CD4-positive, alpha-beta T cell treated with Interferon alpha-2 for 1 hour (primary cell): ENCODE measurements around the gene DLL3.

Experiments used
- DNase-seq, 2 donors: peaks; one replicate each; pipeline ENCODE4 v3.0.0-alpha.2; 2020 to 2022

Gene DLL3

DNA sequence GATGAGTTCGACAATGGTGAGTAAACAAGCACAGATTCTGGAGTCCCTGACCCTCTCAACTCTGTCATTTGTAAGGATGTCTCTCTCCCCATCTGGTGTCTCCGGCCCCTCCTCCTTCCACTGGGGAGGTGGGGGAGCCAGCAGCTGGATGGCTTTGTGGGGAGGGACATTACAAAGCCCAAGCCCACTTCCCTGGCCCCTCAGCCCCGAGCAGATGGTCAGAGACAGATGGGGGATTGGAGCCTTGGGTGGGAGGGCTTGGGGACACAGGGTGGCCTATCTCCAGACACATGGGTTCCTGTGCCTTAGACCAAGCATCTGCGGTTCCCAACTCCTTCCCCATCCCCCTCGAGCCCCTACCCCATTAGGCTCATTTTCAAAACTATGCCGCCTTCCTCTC lies 15.6 kb upstream of the DLL3 start:
- DNase-seq = no peak

DNA sequence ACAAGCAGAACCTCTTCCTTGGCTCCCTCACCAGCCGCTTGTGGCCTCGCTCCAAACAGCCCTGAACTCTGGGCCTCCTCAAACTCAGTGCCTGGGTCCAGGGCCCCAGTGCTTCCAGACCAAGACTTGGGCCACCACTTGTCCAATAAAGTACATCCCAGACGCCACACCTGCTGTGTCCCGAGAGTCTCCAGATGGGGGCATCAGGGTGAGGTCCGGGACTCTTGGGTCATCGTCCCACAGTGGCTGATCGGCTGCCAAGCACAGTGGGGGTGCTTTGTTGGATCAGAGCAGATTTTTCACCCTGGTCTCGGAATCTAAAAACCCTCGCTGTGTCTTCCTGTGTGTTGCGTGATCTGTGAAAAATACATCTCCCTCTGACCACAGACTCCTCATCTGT lies 9.0 kb upstream of the DLL3 start:
- DNase-seq = no peak

GRCh38 chr19:39492225-39492624 lies 6.5 kb upstream of the DLL3 start:
- DNase-seq = no peak

GRCh38 chr19:39492788-39493187 lies 6.0 kb upstream of the DLL3 start:
- DNase-seq = no peak

GRCh38 chr19:39494661-39495060 lies 4.1 kb upstream of the DLL3 start:
- no peak for DNase-seq

GRCh38 chr19:39496063-39496462 lies 2.7 kb upstream of the DLL3 start:
- DNase-seq = no peak

- DNase-seq = no peak
These were observed 1.1 kb upstream of the DLL3 start for GRCh38 chr19:39497701-39497995.

- peak in 1 of 2 donors; percentile 9 for DNase-seq
These were observed 550 bp upstream of the DLL3 start for GRCh38 chr19:39497996-39498797.

DNA sequence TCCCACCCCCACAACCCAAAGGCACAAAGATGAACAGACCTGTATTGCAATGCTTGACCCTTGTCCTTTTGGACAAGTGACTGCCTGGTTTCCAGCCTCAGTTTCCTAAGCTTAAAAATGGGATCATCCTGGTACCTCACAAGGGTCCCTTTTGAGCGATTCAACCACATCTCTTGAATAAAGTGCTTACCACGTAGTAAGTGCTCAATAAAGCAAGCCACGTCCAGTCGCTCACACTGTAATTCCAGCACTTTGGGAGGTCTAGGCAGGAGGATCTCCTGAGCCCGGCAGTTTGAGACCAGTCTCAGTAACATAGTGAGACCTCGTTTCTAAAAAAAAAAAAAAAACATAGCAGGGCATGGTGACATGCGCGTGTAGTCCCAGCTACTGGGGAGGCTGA lies 1.2 kb downstream of the DLL3 start:
- no peak for DNase-seq

- no peak for DNase-seq
These were observed 1.8 kb downstream of the DLL3 start for GRCh38 chr19:39500543-39500942.

GRCh38 chr19:39501340-39501739 lies 2.6 kb downstream of the DLL3 start:
- no peak for DNase-seq

- DNase-seq = peak; percentile 78 to 85
These were observed 4.1 kb downstream of the DLL3 start for GRCh38 chr19:39502640-39503417.

DNA sequence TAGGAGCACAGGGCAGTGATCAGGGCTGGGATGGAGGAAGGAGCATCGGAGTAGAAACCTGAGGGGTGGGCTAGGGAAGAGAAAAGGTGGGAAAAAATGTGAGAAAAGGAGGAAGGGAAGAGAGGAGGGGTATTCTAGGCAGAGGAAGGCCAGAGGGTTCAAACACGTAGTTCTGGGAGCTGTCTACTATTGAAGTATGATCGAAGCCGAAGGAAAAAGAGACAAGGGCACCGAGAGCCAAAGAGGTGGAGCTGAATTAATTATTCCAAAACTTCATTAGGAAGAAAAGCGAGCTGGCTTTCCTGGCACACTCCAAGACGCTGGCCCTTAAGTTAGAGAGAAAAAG lies 7.8 kb downstream of the DLL3 start:
- no peak for DNase-seq

DNA sequence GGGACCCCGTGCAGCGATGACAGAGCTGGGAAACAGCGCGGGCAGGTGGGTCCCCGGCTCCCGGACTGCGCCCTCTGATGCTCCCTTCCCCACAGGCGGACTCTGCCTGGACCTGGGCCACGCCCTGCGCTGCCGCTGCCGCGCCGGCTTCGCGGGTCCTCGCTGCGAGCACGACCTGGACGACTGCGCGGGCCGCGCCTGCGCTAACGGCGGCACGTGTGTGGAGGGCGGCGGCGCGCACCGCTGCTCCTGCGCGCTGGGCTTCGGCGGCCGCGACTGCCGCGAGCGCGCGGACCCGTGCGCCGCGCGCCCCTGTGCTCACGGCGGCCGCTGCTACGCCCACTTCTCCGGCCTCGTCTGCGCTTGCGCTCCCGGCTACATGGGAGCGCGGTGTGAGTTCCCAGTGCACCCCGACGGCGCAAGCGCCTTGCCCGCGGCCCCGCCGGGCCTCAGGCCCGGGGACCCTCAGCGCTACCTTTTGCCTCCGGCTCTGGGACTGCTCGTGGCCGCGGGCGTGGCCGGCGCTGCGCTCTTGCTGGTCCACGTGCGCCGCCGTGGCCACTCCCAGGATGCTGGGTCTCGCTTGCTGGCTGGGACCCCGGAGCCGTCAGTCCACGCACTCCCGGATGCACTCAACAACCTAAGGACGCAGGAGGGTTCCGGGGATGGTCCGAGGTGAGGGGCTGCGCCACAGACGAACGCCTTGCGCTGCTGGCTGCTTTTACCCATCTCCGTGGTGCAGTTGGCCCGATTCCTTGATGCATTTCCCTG lies 8.4 kb downstream of the DLL3 start:
- DNase-seq = peak; percentile 43 to 64

DNA sequence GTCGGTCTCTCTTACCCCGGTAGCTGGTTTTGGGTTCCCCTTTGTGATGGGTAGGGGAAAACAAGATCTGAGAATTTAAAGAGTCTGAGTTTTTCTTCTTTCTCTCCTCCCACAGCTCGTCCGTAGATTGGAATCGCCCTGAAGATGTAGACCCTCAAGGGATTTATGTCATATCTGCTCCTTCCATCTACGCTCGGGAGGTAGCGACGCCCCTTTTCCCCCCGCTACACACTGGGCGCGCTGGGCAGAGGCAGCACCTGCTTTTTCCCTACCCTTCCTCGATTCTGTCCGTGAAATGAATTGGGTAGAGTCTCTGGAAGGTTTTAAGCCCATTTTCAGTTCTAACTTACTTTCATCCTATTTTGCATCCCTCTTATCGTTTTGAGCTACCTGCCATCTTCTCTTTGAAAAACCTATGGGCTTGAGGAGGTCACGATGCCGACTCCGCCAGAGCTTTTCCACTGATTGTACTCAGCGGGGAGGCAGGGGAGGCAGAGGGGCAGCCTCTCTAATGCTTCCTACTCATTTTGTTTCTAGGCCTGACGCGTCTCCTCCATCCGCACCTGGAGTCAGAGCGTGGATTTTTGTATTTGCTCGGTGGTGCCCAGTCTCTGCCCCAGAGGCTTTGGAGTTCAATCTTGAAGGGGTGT lies 9.1 kb downstream of the DLL3 start:
- no peak for DNase-seq

DNA sequence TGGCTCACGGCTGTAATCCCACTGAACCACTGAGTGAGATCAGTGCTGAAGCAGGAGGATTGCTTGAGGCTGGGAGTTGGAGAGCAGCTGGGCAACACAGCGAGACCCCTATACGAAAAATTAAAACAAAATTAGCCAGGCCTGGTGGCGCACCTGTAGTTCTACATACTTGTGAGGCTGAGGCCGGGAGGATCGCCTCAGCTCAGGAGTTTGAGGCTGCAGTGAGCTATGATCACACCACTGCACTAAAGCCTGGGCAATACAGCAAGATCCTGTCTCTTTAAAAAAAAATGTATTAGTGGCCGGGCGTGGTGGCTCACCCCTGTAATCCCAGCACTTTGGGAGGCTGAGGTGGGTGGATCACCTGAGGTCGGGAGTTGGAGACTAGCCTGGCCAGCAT lies 9.9 kb downstream of the DLL3 start:
- DNase-seq = no peak

DNA sequence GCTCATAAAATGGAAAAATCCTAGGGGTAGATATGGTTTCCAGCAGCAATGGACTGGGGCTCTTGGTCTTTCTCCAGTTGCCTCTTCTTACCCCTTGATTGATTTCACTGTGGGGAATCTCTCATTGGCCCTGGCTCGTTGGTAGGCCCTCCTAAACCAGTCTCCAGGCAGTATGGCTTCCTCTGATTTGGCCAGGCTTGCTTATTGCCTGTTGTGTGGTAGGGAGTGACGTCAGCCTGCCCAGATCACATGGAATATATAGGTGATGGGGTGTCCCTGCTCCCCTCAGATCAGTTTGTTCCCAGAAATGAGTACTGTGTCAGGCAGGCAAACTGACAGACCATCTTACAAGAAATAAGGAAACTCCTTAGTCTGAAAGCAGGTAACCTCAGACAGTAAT lies 10.5 kb downstream of the DLL3 start:
- DNase-seq = no peak

DNA sequence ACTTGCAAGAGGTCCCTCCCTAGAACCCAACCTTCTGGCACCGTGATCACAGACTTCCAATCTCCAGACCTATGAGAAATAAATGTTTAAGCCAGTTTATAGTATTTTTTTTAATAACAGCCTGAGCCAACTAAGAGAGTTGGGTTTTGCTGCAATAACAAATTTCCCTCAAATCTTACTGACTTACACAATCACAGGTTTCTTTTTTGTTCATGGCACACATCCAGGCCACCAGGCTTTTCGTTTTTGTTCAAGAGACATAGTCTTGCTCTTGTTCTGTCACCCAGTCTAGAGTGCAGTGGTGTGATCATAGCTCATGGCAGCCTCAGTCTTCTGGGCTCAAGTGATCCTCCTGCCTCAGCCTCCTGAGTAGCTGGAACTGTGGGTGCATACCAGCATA lies 14.2 kb downstream of the DLL3 start:
- DNase-seq = no peak

- DNase-seq = peak in 1 of 2 donors; percentile 28
These were observed 16.2 kb downstream of the DLL3 start, which contains the start of gene SELENOV for GRCh38 chr19:39514840-39515550. Gene SELENOV (plus strand): TSS chr19:39515139. CDS start chr19:39515213, 74 bp downstream.

GRCh38 chr19:39515551-39516191 lies 16.9 kb downstream of the DLL3 start:
- DNase-seq = no peak

DNA sequence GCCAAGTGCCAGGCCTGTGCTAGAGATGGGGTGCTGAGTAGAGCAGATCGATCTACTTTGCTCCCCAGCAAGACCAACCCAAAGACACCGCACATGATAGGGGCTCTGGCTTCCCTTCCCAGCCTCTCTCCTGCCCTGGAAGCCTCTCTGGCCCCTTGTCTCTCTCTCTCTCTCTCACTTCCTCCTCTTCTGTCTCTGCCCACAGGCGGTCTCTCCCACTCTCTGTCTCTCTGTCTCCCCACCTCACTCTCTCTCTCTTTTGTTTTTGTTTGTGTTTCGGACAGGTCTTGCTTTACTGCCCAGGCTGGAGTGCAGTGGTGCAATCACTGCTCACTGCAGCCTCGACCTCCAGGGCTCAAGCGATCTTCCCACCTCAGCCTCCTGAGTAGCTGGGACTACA lies 17.5 kb downstream of the DLL3 start:
- no peak for DNase-seq

- no peak for DNase-seq
These were observed 18.7 kb downstream of the DLL3 start for GRCh38 chr19:39517432-39517831.
